HCT116 (cell line): Measurements from ENCODE around the gene ITGA7. TPM values are rescaled to one million over a fixed set of nuclear protein-coding genes. Genes with fewer than 3 reads are reported as not detected.
A peak's percentile ranks its signal among the peaks of the same experiment; 100 is the strongest.

Experiments used
- ATAC-seq: fragments of 200-7000 bp; cut with Tn5 transposase; 2 replicates; pipeline ENCODE4 v1.9.1; 2020; ENCODE audit warnings: mild to moderate bottlenecking, moderate library complexity
- BruUV-seq: library from RNA; stranded (reverse); fragments of 400-500 nt; replicated peaks from 2 replicates; lab custom pipeline; 2021; lab: Mats Ljungman, UMichigan
- CTCF ChIA-PET: fragments of 300-600 bp; sonication (Branson Sonifier 250); formaldehyde crosslinking; loops from one replicate; lab custom pipeline; 2021; ENCODE audit warnings: antibody characterized with exemption; lab: Charles Lee
- POLR2A ChIA-PET: fragments of 300-600, 350-600 bp; sonication (Branson Sonifier 250); formaldehyde crosslinking; loops from one replicate; lab custom pipeline; 2021; ENCODE audit warnings: antibody characterized with exemption; lab: Charles Lee
- RAD21 ChIA-PET, 2 experiments: fragments of 300-600 bp; sonication (Branson Sonifier 250); formaldehyde crosslinking; loops; one replicate each; lab custom pipeline; 2023; ENCODE audit warnings: low total read pairs in 2 of 2; ENCODE audit not compliant: uncharacterized antibody in 2 of 2, unreplicated experiment in 2 of 2, low non-redundant PET in 1 of 2; lab: Charles Lee
- DNase-seq: peaks from one replicate; pipeline ENCODE4 v3.0.0-alpha.2; 2010; ENCODE audit warnings: low read depth, low spot score
- H2AFZ ChIP-seq: fragments of 200-600 bp; shearing (Covaris generic), sonication (generic); 2 replicates; pipeline ENCODE4 v1.6.1; 2017; ENCODE audit warnings: low read depth, mixed run types, mixed read lengths, antibody characterized with exemption, low read length; ENCODE audit not compliant: poor library complexity, severe bottlenecking
- H3K27ac ChIP-seq: 2 replicates; pipeline ENCODE4 v1.5.1; 2012; ENCODE audit warnings: low read depth, low read length
- H3K27me3 ChIP-seq: fragments of 200-600 bp; sonication (generic); 2 replicates; pipeline ENCODE4 v1.6.1; 2016; ENCODE audit warnings: mixed run types, low read length, mixed read lengths; ENCODE audit not compliant: insufficient read depth
- H3K36me3 ChIP-seq, 2 experiments: fragments of 200-500 bp in 1 of 2; fragments of 200-600 bp in 1 of 2; sonication (Bioruptor generic) in 1 of 2; sonication (generic) in 1 of 2; 2 replicates each; pipeline versions ENCODE4 v1.5.1 to v1.6.1; 2014 to 2016; ENCODE audit warnings: low read length in 2 of 2, inconsistent platforms in 1 of 2, mixed read lengths in 1 of 2, mixed run types in 1 of 2; ENCODE audit not compliant: insufficient read depth in 2 of 2, control insufficient read depth in 1 of 2
- H3K4me1 ChIP-seq, 2 experiments: fragments of 200-600 bp in 1 of 2; sonication (generic) in 1 of 2; 2 replicates each; pipeline versions ENCODE4 v1.5.1 to v1.6.1; 2012 to 2017; ENCODE audit warnings: low read length in 2 of 2, inconsistent platforms in 1 of 2, mild to moderate bottlenecking in 1 of 2, mixed read lengths in 1 of 2, mixed run types in 1 of 2, moderate library complexity in 1 of 2; ENCODE audit not compliant: insufficient read depth in 2 of 2, control insufficient read depth in 1 of 2
- H3K4me2 ChIP-seq: fragments of 200-600 bp; sonication (generic); 2 replicates; pipeline ENCODE4 v1.6.1; 2017; ENCODE audit warnings: mixed run types, low read length, mixed read lengths
- H3K4me3 ChIP-seq, 2 experiments: fragments of 200-600 bp in 1 of 2; sonication (generic) in 1 of 2; replicated peaks in 1 of 2; 2 replicates each; pipeline ENCODE4 v1.5.1; 2011 to 2016; ENCODE audit warnings: low read length in 2 of 2, control low read depth in 1 of 2, low read depth in 1 of 2, mild to moderate bottlenecking in 1 of 2, mixed read lengths in 1 of 2, mixed run types in 1 of 2
- H3K79me2 ChIP-seq: fragments of 200-600 bp; sonication (generic); 2 replicates; pipeline ENCODE4 v1.6.1; 2017; ENCODE audit warnings: mild to moderate bottlenecking, mixed run types, low read length, moderate library complexity, mixed read lengths; ENCODE audit not compliant: insufficient read depth
- H3K9ac ChIP-seq: fragments of 200-600 bp; sonication (generic); 2 replicates; pipeline ENCODE4 v1.6.1; 2016; ENCODE audit warnings: low read length, mixed read lengths
- H3K9me2 ChIP-seq: fragments of 200-600 bp; sonication (generic), shearing (Covaris generic); 2 replicates; pipeline ENCODE4 v1.6.1; 2017; ENCODE audit warnings: mixed run types, mild to moderate bottlenecking, moderate library complexity; ENCODE audit not compliant: insufficient read depth
- H3K9me3 ChIP-seq, 2 experiments: fragments of 200-500 bp in 1 of 2; fragments of 200-600 bp in 1 of 2; sonication (Bioruptor generic) in 1 of 2; sonication (generic) in 1 of 2; 2 replicates each; pipeline ENCODE4 v1.6.1; 2014 to 2017; ENCODE audit warnings: low read length in 2 of 2, mixed read lengths in 2 of 2, inconsistent platforms in 1 of 2, low read depth in 1 of 2, mild to moderate bottlenecking in 1 of 2, mixed run types in 1 of 2, moderate library complexity in 1 of 2; ENCODE audit not compliant: control insufficient read depth in 1 of 2, insufficient read depth in 1 of 2
- H4K20me1 ChIP-seq: fragments of 200-600 bp; sonication (generic), shearing (Covaris generic); 2 replicates; pipeline ENCODE4 v1.6.1; 2017; ENCODE audit warnings: mixed run types, mild to moderate bottlenecking, moderate library complexity; ENCODE audit not compliant: insufficient read depth
- ATF3 ChIP-seq: IDR thresholded peaks from 2 replicates; pipeline ENCODE4 v1.6.1; 2012
- CBX3 ChIP-seq: IDR thresholded peaks from 2 replicates; pipeline ENCODE4 v1.6.1; 2012; ENCODE audit warnings: low read depth
- ELF1 ChIP-seq: IDR thresholded peaks from 2 replicates; pipeline ENCODE4 v1.6.1; 2012; ENCODE audit warnings: low read depth, borderline replicate concordance
- EZH2 ChIP-seq: fragments of 200-600 bp; sonication (generic); IDR thresholded peaks from 2 replicates; pipeline ENCODE4 v1.6.1; 2017; ENCODE audit warnings: antibody characterized with exemption, mixed run types
- MAX ChIP-seq: IDR thresholded peaks from 2 replicates; pipeline ENCODE4 v1.6.1; 2012
- POLR2A ChIP-seq: IDR thresholded peaks from 2 replicates; pipeline ENCODE4 v1.7.0; 2011; ENCODE audit warnings: borderline replicate concordance; ENCODE audit not compliant: insufficient read depth, insufficient read length; ENCODE audit errors: extremely low read depth
- POLR2AphosphoS5 ChIP-seq: IDR thresholded peaks from 2 replicates; pipeline ENCODE4 v1.6.1; 2011; ENCODE audit warnings: mild to moderate bottlenecking, low read depth, low read length, moderate library complexity
- SRF ChIP-seq: IDR thresholded peaks from 2 replicates; pipeline ENCODE4 v1.6.1; 2012; ENCODE audit warnings: low read depth
- intact Hi-C: fragments of 100-400 bp; cut with micrococcal nuclease; formaldehyde crosslinking; loops from 2 replicates; pipeline ENCODE4 v1.10.0; 2022
- total RNA-seq: library from RNA; stranded (reverse); gene quantifications from one replicate; pipeline ENCODE4 v1.2.1, GENCODE V29; 2021; ENCODE audit not compliant: unreplicated experiment

The ITGA7 gene
- total RNA-seq, 1 experiment from 2014 or later = 17.8 TPM

GRCh38 chr12:55707219-55707671 is 459 bp downstream of the ITGA7 start:
- no TSS peak for BruUV-seq
- Histone ChIP-seq H2AFZ (no peak overlapping the region), H3K27ac (no peak overlapping the region), H3K4me1 (peaks cover 4 to 14% of the 10 kb centered on the region in 2 experiments; a peak in 3 of 4 replicates), H3K4me2 (peak overlapping the region; percentile 81), H3K36me3 (no peaks in the 10 kb centered on the region), H4K20me1 (no peaks in the 10 kb centered on the region), H3K9me3 (no peaks in the 10 kb centered on the region), H3K4me3 (peak overlapping the region; percentile 39 to 57), H3K9ac (peak overlapping the region; percentile 25; the same call in 1 of the 2 replicates), H3K79me2 (no peaks in the 10 kb centered on the region), H3K9me2 (no peaks in the 10 kb centered on the region), H3K27me3 (peaks cover 19% of the 10 kb centered on the region; the same call in 1 of the 2 replicates)
- DNase-seq (no peak), ATAC-seq (0 out of 2 replicates have a peak, but pooled peaks have one; percentile 13)
- ChIA-PET POLR2A (no interaction called here), RAD21 (interaction anchor here in 1 of 2 experiments (1.1 kb wide), 1 partner anchor 9 kb away, joined by 4 read pairs; the partner anchor contains the start of gene BLOC1S1), CTCF (interaction anchor here (0.8 to 2.9 kb wide), 3 partner anchors 11 to 51 kb away, joined by 3 to 12 read pairs (median 4); no protein-coding TSS in a partner anchor)
- intact Hi-C loops = no loop called here
- TF ChIP-seq ELF1 = no peak
- no peak for TF ChIP-seq POLR2AphosphoS5
- no peak for TF ChIP-seq MAX

- no peak overlapping the region for H3K27ac ChIP-seq
- H4K20me1 ChIP-seq = no peaks in the 10 kb centered on the region
- POLR2A ChIA-PET = no interaction called here
- peaks cover 4 to 14% of the 10 kb centered on the region in 2 experiments; a peak in 3 of 4 replicates for H3K4me1 ChIP-seq
- no peak for DNase-seq
- peaks cover 15% of the 10 kb centered on the region; the same call in 1 of the 2 replicates for H3K27me3 ChIP-seq
- TF ChIP-seq POLR2AphosphoS5 = no peak
- no peak for TF ChIP-seq SRF
- TF ChIP-seq CBX3 = no peak
- no peak for TF ChIP-seq POLR2A
- no peak for TF ChIP-seq EZH2
- TF ChIP-seq ATF3 = no peak
- TF ChIP-seq, all 23 proteins: peak for 0
- H3K4me2 ChIP-seq = peak overlapping the region; percentile 81
- H3K9me2 ChIP-seq = no peaks in the 10 kb centered on the region
- no peaks in the 10 kb centered on the region for H3K79me2 ChIP-seq
- CTCF ChIA-PET = interaction anchor here (0.8 to 2.9 kb wide), 6 partner anchors 9 to 50 kb away, joined by 3 to 19 read pairs (median 4); partner anchors contain the start of gene BLOC1S1
- peak overlapping the region in 1 of 2 experiments; percentile 57; a peak in 2 of 4 replicates for H3K4me3 ChIP-seq
- RAD21 ChIA-PET = interaction anchor here in 1 of 2 experiments (1.1 kb wide), 1 partner anchor 9 kb away, joined by 4 read pairs; the partner anchor contains the start of gene BLOC1S1
- no peak overlapping the region for H2AFZ ChIP-seq
- ATAC-seq = no peak
- no peaks in the 10 kb centered on the region for H3K9me3 ChIP-seq
- intact Hi-C loops = no loop called here
- BruUV-seq = no TSS peak
- no peak overlapping the region for H3K9ac ChIP-seq
- H3K36me3 ChIP-seq = no peaks in the 10 kb centered on the region
These were observed 1.0 kb downstream of the ITGA7 start for GRCh38 chr12:55706568-55707218.
